ENCODE results near the gene TIPARP.

TIPARP gene

DNA sequence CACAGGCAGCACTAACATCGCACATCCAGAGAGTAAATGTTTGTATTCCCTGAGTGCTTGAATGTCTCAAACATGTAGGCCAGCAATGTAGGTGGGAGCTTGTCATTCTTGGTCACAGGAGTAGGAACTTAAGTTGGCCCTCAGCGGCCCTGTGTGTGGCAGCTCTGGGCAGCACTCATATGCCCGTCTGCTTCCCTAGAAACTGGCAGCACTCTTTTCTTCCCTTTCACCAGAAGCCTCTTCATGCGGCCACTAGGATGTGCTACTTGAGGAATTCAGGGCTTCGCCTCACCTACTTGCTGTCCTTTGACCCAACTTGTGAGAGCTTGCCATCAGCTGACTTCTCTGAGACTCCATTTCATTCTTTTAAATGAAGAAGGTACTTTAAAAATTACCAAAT is 69.5 kb downstream of the TIPARP start:
- no peak for DNase-seq

DNA sequence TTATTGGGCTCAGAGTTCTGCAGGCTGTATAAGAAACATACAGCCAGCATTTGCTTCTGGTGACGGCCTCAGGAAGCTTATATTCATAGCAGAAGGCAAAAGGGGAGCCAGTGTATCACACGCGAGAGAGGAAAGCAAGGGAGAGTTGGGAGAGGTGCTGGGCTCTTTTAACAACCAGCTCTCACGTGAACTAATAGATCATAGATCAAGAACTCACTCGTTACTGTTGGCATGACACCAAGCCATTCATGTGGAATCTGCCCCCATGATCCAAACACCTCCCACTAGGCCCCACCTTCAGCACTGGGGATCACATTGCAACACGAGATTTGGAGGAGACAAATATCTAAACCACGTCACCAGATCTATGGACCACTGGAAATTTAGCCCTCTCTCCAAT is 70.2 kb downstream of the TIPARP start:
- DNase-seq = no peak

DNA sequence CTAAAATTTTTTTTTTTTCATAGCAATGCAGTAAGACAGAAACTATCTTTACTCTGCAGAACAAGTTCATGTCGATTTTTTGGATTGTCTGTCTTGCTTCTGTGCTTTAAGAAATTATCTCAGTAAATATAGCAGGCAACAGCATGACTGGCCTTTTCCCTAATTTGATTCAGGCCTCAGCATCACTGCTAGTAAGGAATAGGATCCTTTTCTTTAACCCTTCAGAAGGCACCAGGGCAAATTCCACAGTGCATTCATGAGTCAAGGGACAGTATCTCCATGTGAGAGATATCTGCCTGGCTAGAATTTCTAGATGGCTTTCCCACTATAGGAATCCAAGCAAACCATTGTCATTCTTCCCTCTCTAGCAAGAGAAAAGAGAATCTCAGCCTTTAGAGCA is 71.4 kb downstream of the TIPARP start:
- no peak for DNase-seq

DNA sequence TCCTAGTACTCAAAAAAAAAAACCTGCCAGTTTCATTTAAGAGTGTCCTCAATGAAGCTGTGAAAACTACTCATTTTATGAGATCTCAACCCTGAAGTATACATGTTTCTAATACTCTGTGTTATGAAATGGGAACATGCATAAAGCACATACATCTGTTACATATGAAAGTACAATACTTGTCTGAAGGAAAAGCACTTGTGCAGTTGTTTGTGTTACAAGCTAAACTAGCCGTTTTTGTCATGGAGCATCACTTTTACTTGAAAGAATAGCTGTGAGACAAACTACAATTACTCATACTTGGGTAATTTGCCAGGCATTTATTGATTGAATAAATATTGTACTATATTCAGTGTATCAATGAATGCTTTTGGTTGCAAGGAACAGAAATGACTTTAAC is 72.7 kb downstream of the TIPARP start:
- DNase-seq = no peak

DNA sequence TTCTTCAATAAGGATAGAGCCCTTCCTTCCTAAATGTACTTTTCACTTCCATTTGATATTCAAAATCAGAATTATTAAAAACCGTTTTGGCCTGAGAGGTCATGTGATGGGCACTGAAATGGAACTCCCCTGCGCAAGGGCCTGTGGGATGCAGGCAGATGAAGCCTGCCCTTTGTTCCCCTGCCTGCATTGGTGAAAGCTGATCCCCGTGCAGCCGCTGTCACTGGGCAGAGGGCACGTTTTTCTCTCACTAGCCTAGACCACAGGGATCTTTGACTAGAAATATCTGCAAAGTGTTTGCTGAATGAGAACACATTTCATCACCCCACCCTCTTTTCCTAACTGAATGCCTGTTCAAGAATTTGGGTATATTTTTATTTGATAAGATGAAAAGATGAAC is 74.9 kb downstream of the TIPARP start:
- DNase-seq = no peak

DNA sequence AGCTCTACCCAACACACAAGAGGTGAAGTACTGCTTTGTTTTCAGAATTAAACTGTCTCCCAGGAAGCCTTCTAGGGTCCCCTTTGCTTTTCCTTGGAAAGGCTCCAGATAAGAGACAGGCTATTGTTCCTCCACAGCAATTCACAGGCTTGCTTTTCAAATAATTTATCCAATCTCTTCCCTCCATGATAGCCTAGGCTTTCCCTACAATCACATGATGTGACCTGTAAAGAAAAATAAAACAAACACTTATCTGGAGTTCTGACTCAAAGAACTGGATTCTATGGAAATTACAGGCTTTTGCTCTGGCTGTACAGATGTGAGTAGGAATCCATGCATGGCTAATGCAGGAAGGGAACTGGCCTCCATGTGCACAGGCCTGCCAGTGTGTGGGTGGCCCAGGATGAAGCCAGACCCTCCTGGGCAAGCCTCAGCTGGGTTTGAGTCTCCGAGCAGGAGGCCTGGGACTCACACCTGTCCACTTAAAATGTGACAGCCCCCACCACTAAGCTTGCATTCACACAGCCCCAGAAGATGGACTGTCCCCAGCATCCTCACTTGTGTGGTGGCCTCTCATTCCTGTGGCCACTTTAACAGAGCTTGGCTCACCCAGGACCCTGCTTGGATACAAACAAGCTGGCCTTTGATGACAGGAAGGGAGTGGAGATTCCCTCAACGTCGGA is 75.9 kb downstream of the TIPARP start:
- DNase-seq = no peak

DNA sequence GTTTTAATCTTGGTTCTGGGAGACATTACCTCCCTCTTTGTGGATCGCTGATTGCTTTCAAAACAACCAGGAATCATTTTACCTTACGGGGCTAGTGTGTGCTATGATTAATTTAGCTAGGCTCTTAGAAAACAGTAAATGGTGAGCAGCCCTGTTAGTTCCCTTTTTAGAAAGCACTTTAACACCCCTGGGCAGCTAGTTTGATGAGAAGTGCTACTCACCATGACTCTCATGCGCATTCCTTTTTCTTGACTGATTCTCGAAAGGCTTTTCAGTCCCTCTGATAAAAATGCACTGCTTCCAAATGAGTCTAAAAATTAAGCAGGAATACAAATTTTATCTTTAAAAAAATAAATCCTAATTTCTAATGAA is 76.5 kb downstream of the TIPARP start:
- DNase-seq = no peak

DNA sequence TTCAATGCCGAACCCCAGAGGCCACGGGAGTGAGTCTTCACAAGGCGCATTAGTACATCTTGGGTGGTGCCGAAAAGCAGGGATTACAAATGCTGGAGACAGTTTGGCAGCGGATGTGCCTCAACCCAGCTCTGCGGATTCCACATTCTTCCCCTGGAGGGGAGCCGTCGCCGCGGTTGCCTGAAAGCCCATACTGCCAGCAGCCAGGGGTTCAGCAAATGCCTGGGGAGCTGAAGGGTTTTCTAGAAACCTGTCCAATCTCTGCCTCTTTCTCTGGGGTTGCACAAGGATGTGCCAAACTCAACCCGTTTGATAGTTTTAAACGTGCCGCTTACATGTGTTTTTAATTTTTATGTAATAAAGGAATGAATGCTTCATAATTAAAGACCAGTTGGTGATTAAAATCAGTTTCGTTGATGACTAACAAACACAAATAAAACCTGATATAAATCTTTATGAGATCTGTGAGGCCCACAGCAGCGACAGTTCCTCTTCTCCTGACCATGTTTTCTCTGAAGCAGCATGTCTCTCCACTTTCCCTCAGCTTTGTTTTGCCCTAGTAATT is 77.2 kb downstream of the TIPARP start:
- no peak for DNase-seq
